H9 (cell line): ENCODE data around the gene CERS2. TPM values are rescaled to one million over a fixed set of nuclear protein-coding genes. Genes with fewer than 3 reads are reported as not detected.

Experiments used
- DNase-seq: peaks from one replicate; pipeline ENCODE4 v3.0.0-alpha.2; 2017
- H2AFZ ChIP-seq: one replicate; pipeline ENCODE4 v1.6.1; 2013; ENCODE audit warnings: mild to moderate bottlenecking, low read length, control low read depth, moderate library complexity
- H2AK5ac ChIP-seq: 2 replicates; pipeline ENCODE4 v1.6.1; 2013; ENCODE audit warnings: low read length, control low read depth, mixed read lengths; ENCODE audit not compliant: insufficient read length
- H2BK120ac ChIP-seq: one replicate; pipeline ENCODE4 v1.6.1; 2013; ENCODE audit warnings: low read depth, mild to moderate bottlenecking, low read length, control low read depth, inconsistent platforms; ENCODE audit not compliant: poor library complexity, severe bottlenecking
- H2BK12ac ChIP-seq: 2 replicates; pipeline ENCODE4 v1.6.1; 2013; ENCODE audit warnings: low read length, control low read depth, mixed read lengths, low read depth; ENCODE audit not compliant: insufficient read length
- H2BK15ac ChIP-seq: 2 replicates; pipeline ENCODE4 v1.6.1; 2013; ENCODE audit warnings: low read depth, low read length, control low read depth
- H2BK20ac ChIP-seq: one replicate; pipeline ENCODE4 v1.6.1; 2013; ENCODE audit warnings: low read depth, mild to moderate bottlenecking, low read length, control low read depth, inconsistent platforms; ENCODE audit not compliant: poor library complexity, severe bottlenecking
- H2BK5ac ChIP-seq: 2 replicates; pipeline ENCODE4 v1.6.1; 2013; ENCODE audit warnings: low read length, control low read depth, mixed read lengths; ENCODE audit not compliant: insufficient read length
- H3K14ac ChIP-seq: 2 replicates; pipeline ENCODE4 v1.6.1; 2013; ENCODE audit warnings: low read length, control low read depth; ENCODE audit not compliant: insufficient read depth
- H3K18ac ChIP-seq: 2 replicates; pipeline ENCODE4 v1.6.1; 2013; ENCODE audit warnings: low read depth, mild to moderate bottlenecking, mixed read lengths, low read length, control low read depth; ENCODE audit not compliant: insufficient read length
- H3K23ac ChIP-seq: 2 replicates; pipeline ENCODE4 v1.6.1; 2013; ENCODE audit warnings: low read length, control low read depth, mixed read lengths, low read depth; ENCODE audit not compliant: insufficient read length
- H3K23me2 ChIP-seq: 2 replicates; pipeline ENCODE4 v1.6.1; 2013; ENCODE audit warnings: low read depth, mild to moderate bottlenecking, mixed read lengths, low read length, control low read depth; ENCODE audit not compliant: insufficient read length, poor library complexity, severe bottlenecking
- H3K27ac ChIP-seq: 2 replicates; pipeline ENCODE4 v1.5.1; 2013; ENCODE audit warnings: low read length, control low read depth, mixed read lengths, low read depth; ENCODE audit not compliant: insufficient read length
- H3K27me3 ChIP-seq: 2 replicates; pipeline ENCODE4 v1.6.1; 2013; ENCODE audit warnings: low read length, control low read depth, inconsistent platforms; ENCODE audit not compliant: insufficient read depth
- H3K4ac ChIP-seq: 2 replicates; pipeline ENCODE4 v1.6.1; 2013; ENCODE audit warnings: low read depth, mild to moderate bottlenecking, control low read depth, inconsistent platforms, low read length, moderate library complexity
- H3K4me1 ChIP-seq: 2 replicates; pipeline ENCODE4 v1.6.1; 2013; ENCODE audit warnings: low read length, control low read depth, inconsistent platforms; ENCODE audit not compliant: insufficient read depth
- H3K4me2 ChIP-seq: 2 replicates; pipeline ENCODE4 v1.6.1; 2013; ENCODE audit warnings: low read length, control low read depth, mixed read lengths; ENCODE audit not compliant: insufficient read length, insufficient read depth
- H3K56ac ChIP-seq: 2 replicates; pipeline ENCODE4 v1.6.1; 2013; ENCODE audit warnings: low read depth, mild to moderate bottlenecking, mixed read lengths, low read length, control low read depth; ENCODE audit not compliant: insufficient read length
- H3K79me1 ChIP-seq: 2 replicates; pipeline ENCODE4 v1.6.1; 2013; ENCODE audit warnings: low read depth, mild to moderate bottlenecking, moderate library complexity, low read length, control low read depth, inconsistent platforms; ENCODE audit not compliant: insufficient read depth, poor library complexity, severe bottlenecking
- H3K79me2 ChIP-seq: 2 replicates; pipeline ENCODE4 v1.6.1; 2013; ENCODE audit warnings: low read length, control low read depth, inconsistent platforms; ENCODE audit not compliant: insufficient read depth
- H3K9ac ChIP-seq: 2 replicates; pipeline ENCODE4 v1.6.1; 2013; ENCODE audit warnings: low read length, control low read depth, mixed read lengths; ENCODE audit not compliant: insufficient read length; ENCODE audit errors: extremely low read depth
- H3K9me3 ChIP-seq: one replicate; pipeline ENCODE4 v1.6.1; 2013; ENCODE audit warnings: low read depth, low read length, inconsistent platforms; ENCODE audit not compliant: control insufficient read depth
- H3T11ph ChIP-seq: one replicate; pipeline ENCODE4 v1.6.1; 2013; ENCODE audit warnings: mild to moderate bottlenecking, low read length, control low read depth, inconsistent platforms
- H4K20me1 ChIP-seq: one replicate; pipeline ENCODE4 v1.6.1; 2013; ENCODE audit not compliant: control insufficient read depth, insufficient read length, insufficient read depth
- H4K5ac ChIP-seq: 2 replicates; pipeline ENCODE4 v1.6.1; 2013; ENCODE audit warnings: low read depth, mild to moderate bottlenecking, mixed read lengths, low read length, control low read depth; ENCODE audit not compliant: insufficient read length
- H4K8ac ChIP-seq: replicated peaks from 2 replicates; pipeline ENCODE4 v1.6.1; 2013; ENCODE audit warnings: low read length, control low read depth, mixed read lengths, low read depth; ENCODE audit not compliant: insufficient read length
- H4K91ac ChIP-seq: 2 replicates; pipeline ENCODE4 v1.6.1; 2013; ENCODE audit warnings: low read depth, mild to moderate bottlenecking, moderate library complexity, mixed read lengths, low read length, control low read depth; ENCODE audit not compliant: insufficient read length
- H3K27ac Mint-ChIP-seq, 3 experiments: 2 replicates in 2 of 3; 3 replicates in 1 of 3; pipeline ENCODE4 v1.8.0; 2020 to 2021; ENCODE audit warnings: mixed read lengths in 3 of 3, mild to moderate bottlenecking in 1 of 3, moderate library complexity in 1 of 3
- H3K27me3 Mint-ChIP-seq: 2 replicates; pipeline ENCODE4 v1.8.0; 2021; ENCODE audit warnings: low read depth, mild to moderate bottlenecking, moderate library complexity, mixed read lengths
- H3K36me3 Mint-ChIP-seq, 3 experiments: 2 replicates in 2 of 3; 3 replicates in 1 of 3; pipeline ENCODE4 v1.8.0; 2020 to 2021; ENCODE audit warnings: low read depth in 3 of 3, mixed read lengths in 3 of 3; ENCODE audit not compliant: insufficient read depth in 1 of 3
- H3K4me1 Mint-ChIP-seq, 2 experiments: 2 replicates each; pipeline ENCODE4 v1.8.0; 2020; ENCODE audit warnings: mixed read lengths in 2 of 2
- H3K4me3 Mint-ChIP-seq, 2 experiments: 2 replicates in 1 of 2; 3 replicates in 1 of 2; pipeline ENCODE4 v1.8.0; 2020 to 2021; ENCODE audit warnings: mild to moderate bottlenecking in 2 of 2, mixed read lengths in 2 of 2, moderate library complexity in 1 of 2
- H3K9me3 Mint-ChIP-seq, 2 experiments: 2 replicates in 1 of 2; 3 replicates in 1 of 2; pipeline ENCODE4 v1.8.0; 2020; ENCODE audit warnings: mild to moderate bottlenecking in 2 of 2, mixed read lengths in 2 of 2, moderate library complexity in 1 of 2
- WGBS: extraction: QIAGEN DNeasy Blood & Tissue Kit; methylation state at CpG from one replicate; pipeline ENCODE4 v1.1.7; 2013; ENCODE audit warnings: missing lambda C conversion rate, low lambda C conversion rate, mixed read lengths; ENCODE audit not compliant: insufficient read length; ENCODE audit errors: extremely low coverage; 5-methylcytosine and 5-hydroxymethylcytosine counted together
- total RNA-seq: library from RNA; stranded (reverse); gene quantifications from 2 replicates; pipeline ENCODE4 v1.2.1, GENCODE V29; 2021
- TF ChIP-seq, protein P1 (sequence below): fragments of 200-600 bp; sonication (generic); conservative IDR thresholded peaks from 3 replicates; pipeline ENCODE4 v1.8.0; 2021; ENCODE audit warnings: antibody characterized with exemption, mild to moderate bottlenecking

CERS2 gene
- total RNA-seq, 1 experiment from 2014 or later, result 201 TPM

DNA sequence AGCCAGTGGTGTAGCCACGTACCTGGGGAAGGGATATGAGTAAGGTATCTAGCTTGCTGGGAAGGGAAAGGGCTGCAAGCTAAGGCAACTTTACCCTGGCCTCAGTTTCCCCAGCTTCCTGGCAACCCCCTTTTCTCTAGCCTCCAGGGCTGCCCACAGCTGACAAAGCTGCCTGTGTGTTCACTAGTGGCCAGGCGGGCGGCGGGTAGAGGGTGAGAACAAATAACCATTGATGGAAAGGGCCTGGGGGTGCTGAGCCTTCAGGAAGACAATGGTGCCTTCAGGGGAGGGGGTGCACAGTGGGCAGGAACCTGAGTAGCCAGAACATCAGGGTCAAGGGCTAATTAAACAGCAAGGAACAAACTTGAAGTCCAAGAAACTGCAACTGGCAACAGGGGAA is 6.1 kb downstream of the CERS2 start:
- Histone ChIP-seq H3K23ac (no peak overlapping the region), H4K91ac (no peak overlapping the region), H3K23me2 (peaks cover under 1% of the 10 kb centered on the region), H3K9me3 (no peaks in the 10 kb centered on the region), H2BK15ac (no peak overlapping the region), H2AFZ (no peak overlapping the region), H3K9ac (no peak overlapping the region), H2AK5ac (no peak overlapping the region), H4K20me1 (no peaks in the 10 kb centered on the region), H3K27me3 (no peaks in the 10 kb centered on the region), H3K79me2 (peaks cover 27% of the 10 kb centered on the region; the same call in 1 of the 2 replicates), H2BK5ac (no peak overlapping the region), H3K4me1 (peaks cover 6% of the 10 kb centered on the region), H4K8ac (no peak overlapping the region), H3K79me1 (no peaks in the 10 kb centered on the region), H2BK20ac (no peak overlapping the region), H3K27ac (no peak overlapping the region), H3K18ac (no peak overlapping the region), H2BK12ac (no peak overlapping the region), H3T11ph (no peak overlapping the region), H3K14ac (no peak overlapping the region), H2BK120ac (no peak overlapping the region), H3K4me2 (no peak overlapping the region), H4K5ac (no peak overlapping the region), H3K4ac (no peak overlapping the region), H3K56ac (no peak overlapping the region)
- no CpG with 5 or more reads among the region's 4 CpGs for WGBS
- H3K36me3 Mint-ChIP-seq, result peaks cover 42 to 60% (median 57%) of the 10 kb centered on the region in 3 experiments
- peaks cover 41 to 43% of the 10 kb centered on the region in 2 experiments for H3K4me1 Mint-ChIP-seq
- no peak overlapping the region for H3K4me3 Mint-ChIP-seq
- DNase-seq, result no peak
- H3K9me3 Mint-ChIP-seq, result no peaks in the 10 kb centered on the region
- no peaks in the 10 kb centered on the region; the same call in none of the 2 replicates for H3K27me3 Mint-ChIP-seq
- peak overlapping the region in 1 of 3 experiments; percentile 79; a peak in 2 of 7 replicates for H3K27ac Mint-ChIP-seq
- TF ChIP-seq, protein P1, sequence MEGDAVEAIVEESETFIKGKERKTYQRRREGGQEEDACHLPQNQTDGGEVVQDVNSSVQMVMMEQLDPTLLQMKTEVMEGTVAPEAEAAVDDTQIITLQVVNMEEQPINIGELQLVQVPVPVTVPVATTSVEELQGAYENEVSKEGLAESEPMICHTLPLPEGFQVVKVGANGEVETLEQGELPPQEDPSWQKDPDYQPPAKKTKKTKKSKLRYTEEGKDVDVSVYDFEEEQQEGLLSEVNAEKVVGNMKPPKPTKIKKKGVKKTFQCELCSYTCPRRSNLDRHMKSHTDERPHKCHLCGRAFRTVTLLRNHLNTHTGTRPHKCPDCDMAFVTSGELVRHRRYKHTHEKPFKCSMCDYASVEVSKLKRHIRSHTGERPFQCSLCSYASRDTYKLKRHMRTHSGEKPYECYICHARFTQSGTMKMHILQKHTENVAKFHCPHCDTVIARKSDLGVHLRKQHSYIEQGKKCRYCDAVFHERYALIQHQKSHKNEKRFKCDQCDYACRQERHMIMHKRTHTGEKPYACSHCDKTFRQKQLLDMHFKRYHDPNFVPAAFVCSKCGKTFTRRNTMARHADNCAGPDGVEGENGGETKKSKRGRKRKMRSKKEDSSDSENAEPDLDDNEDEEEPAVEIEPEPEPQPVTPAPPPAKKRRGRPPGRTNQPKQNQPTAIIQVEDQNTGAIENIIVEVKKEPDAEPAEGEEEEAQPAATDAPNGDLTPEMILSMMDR, result no peak
